HL-60 (cell line): ENCODE results near the gene SUPT16H.

ENCODE experiments used
- DNase-seq, 2 experiments: peaks; one replicate each; pipeline ENCODE4 v3.0.0-alpha.2; 2010 to 2020; ENCODE audit warnings: low read depth in 1 of 2, low spot score in 1 of 2
- H3K27ac ChIP-seq: fragments of 250-450 bp; sonication (Bioruptor Pico); replicated peaks from 2 replicates; pipeline ENCODE4 v1.5.1; 2020; ENCODE audit warnings: mild to moderate bottlenecking, moderate library complexity
- H3K27me3 ChIP-seq: fragments of 250-450 bp; sonication (Bioruptor Pico); 2 replicates; pipeline ENCODE4 v1.5.1; 2021; ENCODE audit warnings: mild to moderate bottlenecking, moderate library complexity; ENCODE audit not compliant: insufficient read depth, poor library complexity, severe bottlenecking
- H3K4me3 ChIP-seq: replicated peaks from 2 replicates; pipeline ENCODE4 v1.5.1; 2011; ENCODE audit warnings: mild to moderate bottlenecking, control low read depth, low read length; ENCODE audit not compliant: insufficient read depth
- GABPA ChIP-seq: IDR thresholded peaks from 2 replicates; pipeline ENCODE4 v1.6.1; 2012; ENCODE audit warnings: low read depth
- POLR2AphosphoS5 ChIP-seq: IDR thresholded peaks from 2 replicates; pipeline ENCODE4 v1.6.1; 2012; ENCODE audit warnings: low read depth
- REST ChIP-seq: IDR thresholded peaks from 2 replicates; pipeline ENCODE4 v1.6.1; 2012; ENCODE audit warnings: low read depth; ENCODE audit not compliant: insufficient replicate concordance
- SPI1 ChIP-seq: IDR thresholded peaks from 2 replicates; pipeline ENCODE4 v1.6.1; 2012; ENCODE audit warnings: low read depth, mild to moderate bottlenecking, borderline replicate concordance
- TF ChIP-seq, protein P1 (sequence below): IDR thresholded peaks from one replicate; pipeline ENCODE4 v1.5.1; 2011; ENCODE audit warnings: low read length, control low read depth, inconsistent platforms; ENCODE audit not compliant: insufficient read depth

Gene SUPT16H

GRCh38 chr14:21369949-21370679, 13.7 kb downstream of the SUPT16H start:
- Histone ChIP-seq H3K4me3 (no peak overlapping the region), H3K27me3 (no peaks in the 10 kb centered on the region), H3K27ac (no peak overlapping the region)
- no peak for DNase-seq
- TF ChIP-seq, protein P1, sequence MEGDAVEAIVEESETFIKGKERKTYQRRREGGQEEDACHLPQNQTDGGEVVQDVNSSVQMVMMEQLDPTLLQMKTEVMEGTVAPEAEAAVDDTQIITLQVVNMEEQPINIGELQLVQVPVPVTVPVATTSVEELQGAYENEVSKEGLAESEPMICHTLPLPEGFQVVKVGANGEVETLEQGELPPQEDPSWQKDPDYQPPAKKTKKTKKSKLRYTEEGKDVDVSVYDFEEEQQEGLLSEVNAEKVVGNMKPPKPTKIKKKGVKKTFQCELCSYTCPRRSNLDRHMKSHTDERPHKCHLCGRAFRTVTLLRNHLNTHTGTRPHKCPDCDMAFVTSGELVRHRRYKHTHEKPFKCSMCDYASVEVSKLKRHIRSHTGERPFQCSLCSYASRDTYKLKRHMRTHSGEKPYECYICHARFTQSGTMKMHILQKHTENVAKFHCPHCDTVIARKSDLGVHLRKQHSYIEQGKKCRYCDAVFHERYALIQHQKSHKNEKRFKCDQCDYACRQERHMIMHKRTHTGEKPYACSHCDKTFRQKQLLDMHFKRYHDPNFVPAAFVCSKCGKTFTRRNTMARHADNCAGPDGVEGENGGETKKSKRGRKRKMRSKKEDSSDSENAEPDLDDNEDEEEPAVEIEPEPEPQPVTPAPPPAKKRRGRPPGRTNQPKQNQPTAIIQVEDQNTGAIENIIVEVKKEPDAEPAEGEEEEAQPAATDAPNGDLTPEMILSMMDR, result no peak
- no peak for TF ChIP-seq SPI1
- TF ChIP-seq POLR2AphosphoS5, result no peak
- no peak for TF ChIP-seq REST
- TF ChIP-seq GABPA, result no peak

DNA sequence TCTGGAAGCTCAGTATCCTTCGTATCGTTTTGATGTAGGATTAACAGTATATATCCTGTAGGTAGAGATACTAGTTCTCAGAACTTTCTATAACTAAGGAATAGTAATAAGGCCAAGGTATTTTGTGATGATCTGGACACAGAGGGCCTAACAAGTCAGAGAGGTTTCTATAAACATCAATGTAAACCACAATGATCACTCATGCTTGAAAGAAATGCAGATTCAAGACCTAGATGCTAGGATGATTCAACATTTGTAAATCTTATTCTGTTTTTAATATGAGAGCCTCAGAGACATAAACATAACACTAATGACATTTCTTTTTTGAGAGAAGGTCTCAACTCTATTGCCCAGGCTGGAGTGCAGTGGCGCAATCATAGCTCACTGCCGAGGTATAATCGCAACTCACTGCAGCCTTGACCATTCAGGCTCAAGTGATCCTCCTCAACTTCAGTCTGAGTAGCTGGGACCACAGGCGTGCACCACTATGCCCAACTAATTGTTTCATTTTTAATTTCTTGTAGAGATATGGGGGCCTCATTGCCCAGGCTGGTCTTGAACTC, 16.2 kb downstream of the SUPT16H start:
- no peak for TF ChIP-seq GABPA
- TF ChIP-seq REST, result no peak
- TF ChIP-seq POLR2AphosphoS5, result no peak
- DNase-seq, result no peak
- no peaks in the 10 kb centered on the region for H3K27me3 ChIP-seq
- H3K4me3 ChIP-seq, result no peak overlapping the region
- H3K27ac ChIP-seq, result no peak overlapping the region

DNA sequence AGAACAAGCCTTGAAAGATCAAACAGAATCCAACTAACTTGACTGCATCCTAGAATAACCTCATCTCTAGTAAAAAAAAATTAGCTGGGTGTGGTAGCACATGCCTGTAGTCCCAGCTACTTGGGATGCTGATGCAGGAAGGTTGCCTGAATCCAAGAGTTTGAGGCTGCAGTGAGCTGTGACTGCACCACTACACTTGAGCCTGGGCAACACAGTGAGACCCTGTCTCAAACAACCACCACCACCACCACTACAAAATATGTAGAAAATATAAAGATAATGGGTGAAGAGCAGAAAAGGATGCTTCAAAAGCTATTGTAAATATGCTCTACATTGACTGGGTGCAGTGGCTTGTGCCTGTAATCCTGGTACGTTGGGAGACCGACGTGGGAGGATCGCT, 27.3 kb downstream of the SUPT16H start:
- TF ChIP-seq REST (no peak), SPI1 (no peak), POLR2AphosphoS5 (no peak), GABPA (no peak)
- TF ChIP-seq, protein P1, result no peak
- DNase-seq, result no peak
- Histone ChIP-seq H3K27ac (no peak overlapping the region), H3K27me3 (no peaks in the 10 kb centered on the region), H3K4me3 (no peak overlapping the region)
